ENCODE measurements around the gene TAS2R60. TPM values are rescaled to one million over a fixed set of nuclear protein-coding genes. Genes with fewer than 3 reads are reported as not detected.

TAS2R60 gene
- total RNA-seq, 4 donors from 2014 or later, result 0.40 TPM; not detected in 3

- Histone ChIP-seq H3K27me3 (peaks cover 5% of the 10 kb centered on the region), H3K36me3 (no peaks in the 10 kb centered on the region), H3K4me3 (no peak overlapping the region), H3K4me1 (no peaks in the 10 kb centered on the region), H3K27ac (no peak overlapping the region), H3K9me3 (no peaks in the 10 kb centered on the region)
- ATAC-seq, result no peak
- 100% methylated on average over 1 of the region's 1 CpG; no CpG with 5 or more reads in 1 of the 2 donors for WGBS, 2 donors (ENCODE audit: low coverage in 1 of 2)
- no peak for TF ChIP-seq POLR2AphosphoS5 (IDR thresholded peaks at IDR 0.05)
- TF ChIP-seq EP300 (IDR thresholded peaks at IDR 0.05), result no peak
- TF ChIP-seq CTCF (IDR thresholded peaks at IDR 0.05), result no peak
- no peak for TF ChIP-seq POLR2A (IDR thresholded peaks at IDR 0.05)
Measured at GRCh38 chr7:143444785-143445184, 1.5 kb downstream of the TAS2R60 start.

GRCh38 chr7:143447466-143447865, 4.2 kb downstream of the TAS2R60 start:
- Histone ChIP-seq H3K27ac (no peak overlapping the region), H3K27me3 (peaks cover 5% of the 10 kb centered on the region), H3K36me3 (no peaks in the 10 kb centered on the region), H3K9me3 (no peaks in the 10 kb centered on the region), H3K4me3 (no peak overlapping the region), H3K4me1 (no peaks in the 10 kb centered on the region)
- ATAC-seq, result no peak
- TF ChIP-seq POLR2A (IDR thresholded peaks at IDR 0.05), result no peak
- TF ChIP-seq CTCF (IDR thresholded peaks at IDR 0.05), result no peak
- TF ChIP-seq POLR2AphosphoS5 (IDR thresholded peaks at IDR 0.05), result no peak
- TF ChIP-seq EP300 (IDR thresholded peaks at IDR 0.05), result no peak
- 54% methylated on average over 2 to 3 of the region's 3 CpGs for WGBS, 2 donors (ENCODE audit: low coverage in 1 of 2)

GRCh38 chr7:143448429-143448828, 5.2 kb downstream of the TAS2R60 start:
- no peaks in the 10 kb centered on the region for H3K9me3 ChIP-seq
- peaks cover 5% of the 10 kb centered on the region for H3K27me3 ChIP-seq
- no peaks in the 10 kb centered on the region for H3K4me1 ChIP-seq
- TF ChIP-seq CTCF (IDR thresholded peaks at IDR 0.05) (no peak), EP300 (IDR thresholded peaks at IDR 0.05) (no peak), POLR2A (IDR thresholded peaks at IDR 0.05) (no peak), POLR2AphosphoS5 (IDR thresholded peaks at IDR 0.05) (no peak)
- H3K36me3 ChIP-seq, result no peaks in the 10 kb centered on the region
- no peak overlapping the region for H3K4me3 ChIP-seq
- WGBS, 2 donors (ENCODE audit: low coverage in 1 of 2), result 76% methylated on average over 5 of the region's 5 CpGs; no CpG with 5 or more reads in 1 of the 2 donors
- H3K27ac ChIP-seq, result no peak overlapping the region
- no peak for ATAC-seq

- Histone ChIP-seq H3K27me3 (peaks cover 5% of the 10 kb centered on the region), H3K4me1 (no peaks in the 10 kb centered on the region), H3K27ac (no peak overlapping the region), H3K4me3 (no peak overlapping the region), H3K9me3 (no peaks in the 10 kb centered on the region), H3K36me3 (no peaks in the 10 kb centered on the region)
- no peak for ATAC-seq
- WGBS, 2 donors (ENCODE audit: low coverage in 1 of 2), result 76 to 91% methylated on average over 3 of the region's 3 CpGs
- TF ChIP-seq POLR2A (IDR thresholded peaks at IDR 0.05) (no peak), EP300 (IDR thresholded peaks at IDR 0.05) (no peak), CTCF (IDR thresholded peaks at IDR 0.05) (no peak), POLR2AphosphoS5 (IDR thresholded peaks at IDR 0.05) (no peak)
Measured at GRCh38 chr7:143449793-143450192, 6.5 kb downstream of the TAS2R60 start.

- no peak for ATAC-seq
- H3K4me1 ChIP-seq, result no peaks in the 10 kb centered on the region
- H3K9me3 ChIP-seq, result no peaks in the 10 kb centered on the region
- H3K36me3 ChIP-seq, result no peaks in the 10 kb centered on the region
- H3K27me3 ChIP-seq, result peaks cover 5% of the 10 kb centered on the region
- H3K27ac ChIP-seq, result no peak overlapping the region
- TF ChIP-seq POLR2AphosphoS5 (IDR thresholded peaks at IDR 0.05) (no peak), EP300 (IDR thresholded peaks at IDR 0.05) (no peak), CTCF (IDR thresholded peaks at IDR 0.05) (no peak), POLR2A (IDR thresholded peaks at IDR 0.05) (no peak)
- H3K4me3 ChIP-seq, result no peak overlapping the region
Measured at GRCh38 chr7:143451122-143451521, 7.9 kb downstream of the TAS2R60 start.

Measured in gastroesophageal sphincter (tissue), 4 donors.